Measurements from ENCODE around the gene RASL10A.
A peak's percentile ranks its signal among the peaks of the same experiment; 100 is the strongest.

GRCh38 chr22:29313126-29313575 is 2.3 kb downstream of the RASL10A start:
- TF ChIP-seq CTCF (IDR thresholded peaks at IDR 0.05; ENCODE audit: low read depth, low read length): peak; percentile 42
- TF ChIP-seq POLR2A (IDR thresholded peaks at IDR 0.05; ENCODE audit: extremely low read depth, insufficient read length): no peak
